Esophagus muscularis mucosa (tissue), 3 donors: Measurements from ENCODE around the gene BMP6.

Source experiments
- CTCF ChIP-seq, 3 experiments: fragments of 200-600 bp in 2 of 3; fragments of 450-650 bp in 1 of 3; sonication (generic) in 2 of 3; IDR thresholded peaks; one replicate each; pipeline ENCODE4 v1.5.1; 2017 to 2019; ENCODE audit warnings: antibody characterized with exemption in 3 of 3, mild to moderate bottlenecking in 2 of 3, moderate library complexity in 1 of 3
- POLR2A ChIP-seq: fragments of 450-650 bp; IDR thresholded peaks from one replicate; pipeline ENCODE4 v1.6.1; 2017; ENCODE audit warnings: antibody characterized with exemption, moderate library complexity, mild to moderate bottlenecking, low read depth

- TF ChIP-seq POLR2A = no peak
- no peak for TF ChIP-seq CTCF (IDR thresholded peaks at IDR 0.05)
Observed at GRCh38 chr6:7815716-7816115, 89.8 kb downstream of the BMP6 start.
